ENCODE measurements around the gene ACSS1. TPM values are rescaled to one million over a fixed set of nuclear protein-coding genes. Genes with fewer than 3 reads are reported as not detected.

The ACSS1 gene
- total RNA-seq, 5 donors from 2014 or later (not counting 1 experiment from before 2014, with no cell fraction given) = 39.1 to 59.6 (median 57.7) TPM

GRCh38 chr20:25059866-25060465, 2.0 kb upstream of the ACSS1 start:
- Mint-ChIP-seq H3K4me1 (peaks cover 22 to 33% (median 32%) of the 10 kb centered on the region in 3 donors), H3K36me3 (peaks cover 2% of the 10 kb centered on the region), H3K27ac (peak overlapping the region; percentile 90 to 94), H3K9me3 (no peaks in the 10 kb centered on the region), H3K27me3 (no peaks in the 10 kb centered on the region), H3K4me3 (no peak overlapping the region)
- H3K36me3 ChIP-seq (ENCODE audit: control insufficient read depth in 2 of 2, extremely low read depth in 1 of 2, insufficient read depth in 1 of 2, low read length in 1 of 2) = peaks cover 0 to 8% of the 10 kb centered on the region in 2 donors
- H3K27me3 ChIP-seq (replicated peaks in 1 of 2; ENCODE audit: control insufficient read depth in 2 of 2, extremely low read depth in 1 of 2, insufficient read depth in 2 of 2, low read length in 1 of 2) = peaks cover 0 to 8% of the 10 kb centered on the region in 2 experiments
- POLR2A ChIA-PET = no interaction called here
- ATAC-seq (replicated peaks in 1 of 4) (no peak), DNase-seq (no peak)
- WGBS (ENCODE audit: insufficient coverage) = 100% methylated on average over 1 of the region's 8 CpGs
- CTCF ChIA-PET = interaction anchor here (0.5 to 6.0 kb wide), 6 partner anchors 15 to 1710 kb away, joined by 3 to 35 read pairs (median 6); partner anchors contain the start of gene APMAP (in 1 of the 2)
- H3K27ac ChIP-seq (ENCODE audit: low read length) = no peak overlapping the region
- H3K9me3 ChIP-seq = no peaks in the 10 kb centered on the region
- peaks cover 12 to 33% of the 10 kb centered on the region in 2 experiments for H3K4me1 ChIP-seq (ENCODE audit: control insufficient read depth in 1 of 2, extremely low read depth in 1 of 2, insufficient read depth in 2 of 2, low read length in 2 of 2)
- H3K4me3 ChIP-seq (ENCODE audit: control insufficient read depth in 1 of 2, extremely low read depth in 1 of 2, low read length in 1 of 2) = no peak overlapping the region

GRCh38 chr20:25058847-25059810, 1.2 kb upstream of the ACSS1 start:
- Mint-ChIP-seq H3K27ac (peak overlapping the region; percentile 90 to 94), H3K9me3 (no peaks in the 10 kb centered on the region), H3K36me3 (peaks cover 8% of the 10 kb centered on the region), H3K27me3 (no peaks in the 10 kb centered on the region), H3K4me1 (peaks cover 30 to 41% (median 40%) of the 10 kb centered on the region in 3 donors), H3K4me3 (peak overlapping the region; percentile 73 to 84 (median 81))
- ChIA-PET POLR2A (interaction anchor here in 1 of 2 donors (0.8 kb wide), 1 partner anchor 69 kb away, joined by 3 read pairs; no protein-coding TSS in a partner anchor), CTCF (interaction anchor here (0.5 to 2.3 kb wide), 6 partner anchors 16 to 1709 kb away, joined by 3 to 9 read pairs (median 3); no protein-coding TSS in a partner anchor)
- H3K9me3 ChIP-seq = no peaks in the 10 kb centered on the region
- peak overlapping the region; percentile 94 for H3K27ac ChIP-seq (ENCODE audit: low read length)
- peak in 3 of 35 experiments; percentile 17 to 46 (median 18) for DNase-seq
- ATAC-seq (replicated peaks in 1 of 4) = no peak
- H3K36me3 ChIP-seq (ENCODE audit: control insufficient read depth in 2 of 2, extremely low read depth in 1 of 2, insufficient read depth in 1 of 2, low read length in 1 of 2) = peaks cover 0 to 8% of the 10 kb centered on the region in 2 donors
- peak overlapping the region; percentile 76 to 94 for H3K4me3 ChIP-seq (ENCODE audit: control insufficient read depth in 1 of 2, extremely low read depth in 1 of 2, low read length in 1 of 2)
- WGBS (ENCODE audit: insufficient coverage) = 16% methylated on average over 11 of the region's 20 CpGs
- peaks cover 14 to 39% of the 10 kb centered on the region in 2 experiments for H3K4me1 ChIP-seq (ENCODE audit: control insufficient read depth in 1 of 2, extremely low read depth in 1 of 2, insufficient read depth in 2 of 2, low read length in 2 of 2)
- peaks cover 0 to 3% of the 10 kb centered on the region in 2 experiments for H3K27me3 ChIP-seq (replicated peaks in 1 of 2; ENCODE audit: control insufficient read depth in 2 of 2, extremely low read depth in 1 of 2, insufficient read depth in 2 of 2, low read length in 1 of 2)

- DNase-seq (peak; percentile 49 to 92 (median 76)), ATAC-seq (replicated peaks in 1 of 4) (peak; percentile 47 to 66 (median 52))
- Histone ChIP-seq H3K4me1 (ENCODE audit: control insufficient read depth in 1 of 2, extremely low read depth in 1 of 2, insufficient read depth in 2 of 2, low read length in 2 of 2) (peaks cover 22 to 54% of the 10 kb centered on the region in 2 experiments), H3K4me3 (ENCODE audit: control insufficient read depth in 1 of 2, extremely low read depth in 1 of 2, low read length in 1 of 2) (peak overlapping the region; percentile 76 to 94), H3K27ac (ENCODE audit: low read length) (peak overlapping the region; percentile 94), H3K27me3 (replicated peaks in 1 of 2; ENCODE audit: control insufficient read depth in 2 of 2, extremely low read depth in 1 of 2, insufficient read depth in 2 of 2, low read length in 1 of 2) (peaks cover 0 to 3% of the 10 kb centered on the region in 2 experiments), H3K36me3 (ENCODE audit: control insufficient read depth in 2 of 2, extremely low read depth in 1 of 2, insufficient read depth in 1 of 2, low read length in 1 of 2) (peaks cover 0 to 9% of the 10 kb centered on the region in 2 donors), H3K9me3 (no peaks in the 10 kb centered on the region)
- Mint-ChIP-seq H3K9me3 (no peaks in the 10 kb centered on the region), H3K27me3 (no peaks in the 10 kb centered on the region), H3K36me3 (peaks cover 8% of the 10 kb centered on the region), H3K4me1 (peaks cover 45 to 56% (median 52%) of the 10 kb centered on the region in 3 donors), H3K4me3 (peak overlapping the region; percentile 81 to 87 (median 86)), H3K27ac (peak overlapping the region; percentile 89 to 91)
- under 1% methylated on average over 83 of the region's 86 CpGs for WGBS (ENCODE audit: insufficient coverage)
- ChIA-PET CTCF (interaction anchor here (0.9 to 2.3 kb wide), 3 partner anchors 62 to 1707 kb away, joined by 3 to 9 read pairs (median 6); no protein-coding TSS in a partner anchor), POLR2A (interaction anchor here in 1 of 2 donors (0.5 to 1.0 kb wide), 5 partner anchors 33 to 1032 kb away, joined by 3 to 5 read pairs (median 4); no protein-coding TSS in a partner anchor)
These were observed 497 bp downstream of the ACSS1 start for GRCh38 chr20:25057234-25058050.

- Histone ChIP-seq H3K9me3 (no peaks in the 10 kb centered on the region), H3K27ac (ENCODE audit: low read length) (peak overlapping the region; percentile 94), H3K36me3 (ENCODE audit: control insufficient read depth in 2 of 2, extremely low read depth in 1 of 2, insufficient read depth in 1 of 2, low read length in 1 of 2) (peaks cover 0 to 11% of the 10 kb centered on the region in 2 donors), H3K4me3 (ENCODE audit: control insufficient read depth in 1 of 2, extremely low read depth in 1 of 2, low read length in 1 of 2) (peak overlapping the region; percentile 76 to 94), H3K4me1 (ENCODE audit: control insufficient read depth in 1 of 2, extremely low read depth in 1 of 2, insufficient read depth in 2 of 2, low read length in 2 of 2) (peaks cover 24 to 58% of the 10 kb centered on the region in 2 experiments), H3K27me3 (replicated peaks in 1 of 2; ENCODE audit: control insufficient read depth in 2 of 2, extremely low read depth in 1 of 2, insufficient read depth in 2 of 2, low read length in 1 of 2) (peaks cover 0 to under 1% of the 10 kb centered on the region in 2 experiments)
- H3K4me3 Mint-ChIP-seq = peak overlapping the region; percentile 81 to 87 (median 86)
- DNase-seq (no peak), ATAC-seq (replicated peaks in 1 of 4) (no peak)
- peaks cover 8% of the 10 kb centered on the region for H3K36me3 Mint-ChIP-seq
- H3K4me1 Mint-ChIP-seq = peaks cover 51 to 62% (median 59%) of the 10 kb centered on the region in 3 donors
- ChIA-PET CTCF (interaction anchor here in 1 of 2 donors (1.5 kb wide), 1 partner anchor 63 kb away, joined by 6 read pairs; no protein-coding TSS in a partner anchor), POLR2A (interaction anchor here in 1 of 2 donors (0.5 to 1.0 kb wide), 5 partner anchors 34 to 1031 kb away, joined by 3 to 5 read pairs (median 4); no protein-coding TSS in a partner anchor)
- no peaks in the 10 kb centered on the region for H3K27me3 Mint-ChIP-seq
- H3K9me3 Mint-ChIP-seq = no peaks in the 10 kb centered on the region
- 10% methylated on average over 24 of the region's 24 CpGs for WGBS (ENCODE audit: insufficient coverage)
- H3K27ac Mint-ChIP-seq = peak overlapping the region; percentile 89 to 91
These were observed 1.2 kb downstream of the ACSS1 start for GRCh38 chr20:25056690-25057233.

GRCh38 chr20:25055711-25056495, 2.0 kb downstream of the ACSS1 start:
- peaks cover 24 to 67% of the 10 kb centered on the region in 2 experiments for H3K4me1 ChIP-seq (ENCODE audit: control insufficient read depth in 1 of 2, extremely low read depth in 1 of 2, insufficient read depth in 2 of 2, low read length in 2 of 2)
- H3K36me3 Mint-ChIP-seq = peaks cover 11% of the 10 kb centered on the region
- ATAC-seq (replicated peaks in 1 of 4) = no peak
- H3K9me3 ChIP-seq = no peaks in the 10 kb centered on the region
- ChIA-PET POLR2A (interaction anchor here in 1 of 2 donors (0.9 kb wide), 1 partner anchor 1706 kb away, joined by 4 read pairs; no protein-coding TSS in a partner anchor), CTCF (no interaction called here)
- no peaks in the 10 kb centered on the region for H3K27me3 Mint-ChIP-seq
- H3K36me3 ChIP-seq (ENCODE audit: control insufficient read depth in 2 of 2, extremely low read depth in 1 of 2, insufficient read depth in 1 of 2, low read length in 1 of 2) = peaks cover 5 to 18% of the 10 kb centered on the region in 2 donors
- WGBS (ENCODE audit: insufficient coverage) = 96% methylated on average over 7 of the region's 8 CpGs
- H3K4me3 Mint-ChIP-seq = peak overlapping the region; percentile 81 to 87 (median 86)
- H3K4me3 ChIP-seq (ENCODE audit: control insufficient read depth in 1 of 2, extremely low read depth in 1 of 2, low read length in 1 of 2) = no peak overlapping the region
- peaks cover 59 to 71% (median 67%) of the 10 kb centered on the region in 3 donors for H3K4me1 Mint-ChIP-seq
- H3K27me3 ChIP-seq (replicated peaks in 1 of 2; ENCODE audit: control insufficient read depth in 2 of 2, extremely low read depth in 1 of 2, insufficient read depth in 2 of 2, low read length in 1 of 2) = no peaks in the 10 kb centered on the region
- H3K9me3 Mint-ChIP-seq = no peaks in the 10 kb centered on the region
- peak overlapping the region; percentile 89 to 91 for H3K27ac Mint-ChIP-seq
- H3K27ac ChIP-seq (ENCODE audit: low read length) = peak overlapping the region; percentile 94
- no peak for DNase-seq
